Measurements from ENCODE around the gene SLC44A3. TPM values are rescaled to one million over a fixed set of nuclear protein-coding genes. Genes with fewer than 3 reads are reported as not detected.

SLC44A3 gene
- total and polyA plus RNA-seq, 8 donors, result 3.1 to 80.3 (median 12.0) TPM; not detected in 1

GRCh38 chr1:94827434-94827833, 7.3 kb downstream of the SLC44A3 start:
- TF ChIP-seq POLR2AphosphoS5 (IDR thresholded peaks at IDR 0.05), result no peak
- TF ChIP-seq POLR2A (IDR thresholded peaks at IDR 0.05), result no peak
- TF ChIP-seq CTCF (IDR thresholded peaks at IDR 0.05), result no peak
- TF ChIP-seq EP300 (IDR thresholded peaks at IDR 0.05), result no peak
- peaks cover 0 to 66% (median 46%) of the 10 kb centered on the region in 4 donors for H3K36me3 ChIP-seq
- H3K4me3 ChIP-seq, result no peak overlapping the region
- WGBS, 5 donors, result 80 to 88% (median 82%) methylated on average over 4 of the region's 4 CpGs
- no peak overlapping the region for H3K27ac ChIP-seq
- peaks cover 0 to 6% (median 0%) of the 10 kb centered on the region in 3 donors for H3K27me3 ChIP-seq
- H3K9me3 ChIP-seq, result no peaks in the 10 kb centered on the region
- H3K4me1 ChIP-seq, result peaks cover 0 to 13% (median 12%) of the 10 kb centered on the region in 4 donors
- intact Hi-C loops (cut with DNase I; ENCODE audit: low total_unique reads), result no loop called here
- DNase-seq, result no peak

GRCh38 chr1:94828251-94828650, 8.1 kb downstream of the SLC44A3 start:
- TF ChIP-seq CTCF (IDR thresholded peaks at IDR 0.05) (no peak), POLR2AphosphoS5 (IDR thresholded peaks at IDR 0.05) (no peak), EP300 (IDR thresholded peaks at IDR 0.05) (no peak)
- Histone ChIP-seq H3K36me3 (peaks cover 0 to 66% (median 46%) of the 10 kb centered on the region in 4 donors), H3K27me3 (peaks cover 0 to under 1% (median 0%) of the 10 kb centered on the region in 3 donors), H3K4me1 (peaks cover 0 to 7% (median 4%) of the 10 kb centered on the region in 4 donors), H3K27ac (no peak overlapping the region), H3K9me3 (no peaks in the 10 kb centered on the region), H3K4me3 (no peak overlapping the region)
- intact Hi-C loops (cut with DNase I; ENCODE audit: low total_unique reads), result no loop called here
- DNase-seq, result no peak

GRCh38 chr1:94831641-94832040, 11.5 kb downstream of the SLC44A3 start:
- 78 to 92% (median 89%) methylated on average over 6 of the region's 6 CpGs for WGBS, 5 donors
- Histone ChIP-seq H3K27me3 (no peaks in the 10 kb centered on the region), H3K4me3 (no peak overlapping the region), H3K9me3 (no peaks in the 10 kb centered on the region), H3K4me1 (no peaks in the 10 kb centered on the region), H3K36me3 (peaks cover 0 to 54% (median 41%) of the 10 kb centered on the region in 4 donors), H3K27ac (no peak overlapping the region)
- intact Hi-C loops (cut with DNase I; ENCODE audit: low total_unique reads), result no loop called here
- no peak for DNase-seq
- TF ChIP-seq POLR2A (IDR thresholded peaks at IDR 0.05) (no peak), POLR2AphosphoS5 (IDR thresholded peaks at IDR 0.05) (no peak), CTCF (IDR thresholded peaks at IDR 0.05) (no peak), EP300 (IDR thresholded peaks at IDR 0.05) (no peak)

GRCh38 chr1:94832446-94832845, 12.3 kb downstream of the SLC44A3 start:
- TF ChIP-seq POLR2A (IDR thresholded peaks at IDR 0.05), result no peak
- no peak for TF ChIP-seq POLR2AphosphoS5 (IDR thresholded peaks at IDR 0.05)
- TF ChIP-seq EP300 (IDR thresholded peaks at IDR 0.05), result no peak
- TF ChIP-seq CTCF (IDR thresholded peaks at IDR 0.05), result no peak
- no peak overlapping the region for H3K4me3 ChIP-seq
- H3K36me3 ChIP-seq, result peaks cover 0 to 46% (median 34%) of the 10 kb centered on the region in 4 donors
- H3K27ac ChIP-seq, result no peak overlapping the region
- no peak for DNase-seq
- intact Hi-C loops (cut with DNase I; ENCODE audit: low total_unique reads), result no loop called here
- no peaks in the 10 kb centered on the region for H3K4me1 ChIP-seq
- no peaks in the 10 kb centered on the region for H3K9me3 ChIP-seq
- WGBS, 5 donors, result 80 to 93% (median 88%) methylated on average over 1 of the region's 1 CpG
- no peaks in the 10 kb centered on the region for H3K27me3 ChIP-seq

Measured in stomach (tissue), 9 donors.